CD4-positive, alpha-beta T cell (primary cell): ENCODE results near the gene ARHGAP21. TPM values are rescaled to one million over a fixed set of nuclear protein-coding genes. Genes with fewer than 3 reads are reported as not detected.

Experiments
- ATAC-seq: fragments of 200-7000 bp; cut with Tn5 transposase; one replicate; pipeline ENCODE4 v1.10.0; 2022; ENCODE audit warnings: mild to moderate bottlenecking; ENCODE audit not compliant: poor library complexity
- CTCF ChIA-PET: fragments of 350-600 bp; sonication (Branson Sonifier 250); formaldehyde crosslinking; loops from one replicate; lab custom pipeline; 2021; ENCODE audit warnings: antibody characterized with exemption, inconsistent platforms; lab: Charles Lee
- POLR2A ChIA-PET: fragments of 350-600 bp; sonication (Branson Sonifier 250); formaldehyde crosslinking; loops from one replicate; lab custom pipeline; 2021; ENCODE audit warnings: antibody characterized with exemption, inconsistent platforms; lab: Charles Lee
- DNase-seq, 14 experiments: peaks; one replicate each; pipeline ENCODE4 v3.0.0-alpha.2; 2013 to 2020; ENCODE audit warnings: mixed read lengths in 2 of 14
- H3K27ac ChIP-seq, 2 donors: one replicate each; pipeline versions ENCODE4 v1.5.1 to v1.7.0; 2013; ENCODE audit warnings: low read length in 2 of 2, low read depth in 1 of 2, mild to moderate bottlenecking in 1 of 2
- H3K27me3 ChIP-seq, 2 experiments: 1 replicate in 1 of 2; 2 replicates in 1 of 2; pipeline versions ENCODE4 v1.6.1 to v1.7.0; 2013; ENCODE audit warnings: low read length in 2 of 2, control low read depth in 1 of 2, mild to moderate bottlenecking in 1 of 2, moderate library complexity in 1 of 2; ENCODE audit not compliant: insufficient read depth in 2 of 2, control insufficient read depth in 1 of 2
- H3K36me3 ChIP-seq: one replicate; pipeline ENCODE4 v1.6.1; 2013; ENCODE audit warnings: low read length, control low read depth; ENCODE audit not compliant: insufficient read depth
- H3K4me1 ChIP-seq: one replicate; pipeline ENCODE4 v1.6.1; 2013; ENCODE audit warnings: low read length, control low read depth; ENCODE audit not compliant: insufficient read depth
- H3K4me3 ChIP-seq: one replicate; pipeline ENCODE4 v1.5.1; 2013; ENCODE audit warnings: mild to moderate bottlenecking, low read length, moderate library complexity
- H3K9me3 ChIP-seq, 2 experiments: 1 replicate in 1 of 2; 2 replicates in 1 of 2; pipeline versions ENCODE4 v1.6.1 to v1.7.0; 2013; ENCODE audit warnings: low read length in 2 of 2, mild to moderate bottlenecking in 2 of 2, control low read depth in 1 of 2, moderate library complexity in 1 of 2; ENCODE audit not compliant: control insufficient read depth in 1 of 2, insufficient read depth in 1 of 2
- H3K27ac Mint-ChIP-seq: one replicate; pipeline ENCODE4 v1.8.0; 2020; ENCODE audit warnings: mixed read lengths
- H3K27me3 Mint-ChIP-seq: one replicate; pipeline ENCODE4 v1.8.0; 2021; ENCODE audit warnings: mixed read lengths
- H3K36me3 Mint-ChIP-seq: one replicate; pipeline ENCODE4 v1.8.0; 2021; ENCODE audit warnings: low read depth, mixed read lengths
- H3K4me1 Mint-ChIP-seq: one replicate; pipeline ENCODE4 v1.8.0; 2021; ENCODE audit warnings: low read depth, mixed read lengths
- H3K4me3 Mint-ChIP-seq: one replicate; pipeline ENCODE4 v1.8.0; 2020; ENCODE audit warnings: mild to moderate bottlenecking, mixed read lengths
- H3K9me3 Mint-ChIP-seq: one replicate; pipeline ENCODE4 v1.8.0; 2020; ENCODE audit warnings: mixed read lengths
- intact Hi-C, 2 experiments: fragments of 100-400 bp; cut with DNase I in 1 of 2; cut with micrococcal nuclease in 1 of 2; formaldehyde crosslinking; loops; one replicate each; pipeline versions ENCODE4 v1.15.1 to v1.9.0; 2023 to 2025; cut with DNase I, micrococcal nuclease
- total RNA-seq, 174 experiments: library from RNA in 2 of 174; stranded (reverse) in 2 of 174; gene quantifications; one replicate each; pipeline ENCODE4 v1.2.3 and lab custom pipeline; 2021 to 2026
- TF ChIP-seq, protein P1 (sequence below): fragments of 200-600 bp; IDR thresholded peaks from one replicate; pipeline ENCODE4 v1.8.0; 2022; ENCODE audit warnings: antibody characterized with exemption, mild to moderate bottlenecking

Gene ARHGAP21
- total RNA-seq, 2 experiments from 2014 or later: 38.4 to 43.4 TPM

DNA sequence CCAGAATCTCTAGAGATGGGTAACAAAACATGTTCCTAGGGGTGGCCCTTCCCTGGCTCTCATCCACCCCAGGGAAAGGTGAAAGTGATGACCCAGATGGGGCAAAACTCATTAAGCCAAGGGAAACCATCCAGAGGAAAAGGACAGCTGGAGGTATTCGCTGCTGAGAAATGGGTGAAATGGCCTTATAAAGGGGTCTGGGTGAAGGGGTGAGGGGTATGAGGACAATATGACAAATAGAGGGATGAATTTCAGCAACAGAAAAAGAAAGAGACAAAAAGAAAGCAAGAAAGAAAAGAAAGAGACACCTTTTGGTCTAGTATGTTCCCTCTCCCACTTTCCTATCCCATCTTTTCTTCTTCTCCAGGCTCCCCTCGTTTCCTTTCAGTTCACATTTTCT, 26.6 kb downstream of the ARHGAP21 start:
- intact Hi-C loops: no loop called here
- Histone ChIP-seq H3K9me3 (no peaks in the 10 kb centered on the region), H3K4me1 (peaks cover 3% of the 10 kb centered on the region), H3K36me3 (no peaks in the 10 kb centered on the region), H3K27me3 (no peaks in the 10 kb centered on the region), H3K27ac (no peak overlapping the region), H3K4me3 (no peak overlapping the region)
- no peak overlapping the region for H3K4me3 Mint-ChIP-seq
- DNase-seq: no peak
- no peaks in the 10 kb centered on the region for H3K36me3 Mint-ChIP-seq
- TF ChIP-seq, protein P1, sequence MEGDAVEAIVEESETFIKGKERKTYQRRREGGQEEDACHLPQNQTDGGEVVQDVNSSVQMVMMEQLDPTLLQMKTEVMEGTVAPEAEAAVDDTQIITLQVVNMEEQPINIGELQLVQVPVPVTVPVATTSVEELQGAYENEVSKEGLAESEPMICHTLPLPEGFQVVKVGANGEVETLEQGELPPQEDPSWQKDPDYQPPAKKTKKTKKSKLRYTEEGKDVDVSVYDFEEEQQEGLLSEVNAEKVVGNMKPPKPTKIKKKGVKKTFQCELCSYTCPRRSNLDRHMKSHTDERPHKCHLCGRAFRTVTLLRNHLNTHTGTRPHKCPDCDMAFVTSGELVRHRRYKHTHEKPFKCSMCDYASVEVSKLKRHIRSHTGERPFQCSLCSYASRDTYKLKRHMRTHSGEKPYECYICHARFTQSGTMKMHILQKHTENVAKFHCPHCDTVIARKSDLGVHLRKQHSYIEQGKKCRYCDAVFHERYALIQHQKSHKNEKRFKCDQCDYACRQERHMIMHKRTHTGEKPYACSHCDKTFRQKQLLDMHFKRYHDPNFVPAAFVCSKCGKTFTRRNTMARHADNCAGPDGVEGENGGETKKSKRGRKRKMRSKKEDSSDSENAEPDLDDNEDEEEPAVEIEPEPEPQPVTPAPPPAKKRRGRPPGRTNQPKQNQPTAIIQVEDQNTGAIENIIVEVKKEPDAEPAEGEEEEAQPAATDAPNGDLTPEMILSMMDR: no peak
- no peak for ATAC-seq
- H3K4me1 Mint-ChIP-seq: peaks cover 10% of the 10 kb centered on the region
- H3K27ac Mint-ChIP-seq: no peak overlapping the region
- no peaks in the 10 kb centered on the region for H3K27me3 Mint-ChIP-seq
- no peaks in the 10 kb centered on the region for H3K9me3 Mint-ChIP-seq
- ChIA-PET POLR2A (no interaction called here), CTCF (no interaction called here)

DNA sequence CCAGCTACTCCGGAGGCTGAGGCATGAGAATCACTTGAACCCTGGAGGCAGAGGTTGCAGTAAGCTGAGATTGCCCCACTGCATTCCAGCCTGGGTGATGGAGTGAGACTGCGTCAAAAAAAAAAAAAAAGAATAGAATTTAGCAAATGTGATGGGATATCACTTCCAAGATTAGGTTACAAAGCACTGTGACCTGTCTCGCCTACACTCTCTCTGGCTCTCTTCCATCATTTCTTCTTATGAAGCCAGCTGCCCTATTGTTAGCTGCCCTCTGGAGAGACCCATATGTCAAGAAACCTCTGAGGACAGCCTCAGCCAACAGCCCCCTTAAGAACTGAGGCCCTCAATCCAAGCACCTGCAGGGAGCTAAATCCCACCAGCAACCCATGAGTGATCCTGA, 28.2 kb downstream of the ARHGAP21 start:
- TF ChIP-seq, protein P1: no peak

DNA sequence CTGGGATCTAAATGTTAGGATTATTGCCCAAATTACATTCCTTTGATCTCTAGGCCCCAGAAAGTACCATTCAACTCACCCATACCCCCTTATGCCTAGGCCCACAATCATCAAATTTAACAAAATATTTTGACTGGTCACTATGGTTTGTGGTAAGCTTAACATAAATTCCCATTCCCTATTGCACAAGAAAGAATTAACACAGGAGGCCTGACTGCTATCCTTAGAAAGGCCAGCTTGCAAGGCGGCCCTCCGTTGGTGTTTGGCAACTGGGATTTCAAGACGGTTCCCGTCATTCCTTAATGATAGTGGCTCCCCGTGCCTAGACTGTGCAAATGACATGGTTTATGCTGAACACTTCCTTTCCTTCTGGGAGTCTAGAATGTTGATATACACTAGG, 29.6 kb downstream of the ARHGAP21 start:
- CTCF ChIA-PET: no interaction called here
- Histone ChIP-seq H3K27me3 (no peaks in the 10 kb centered on the region), H3K36me3 (no peaks in the 10 kb centered on the region), H3K9me3 (no peaks in the 10 kb centered on the region), H3K4me1 (no peaks in the 10 kb centered on the region), H3K27ac (no peak overlapping the region), H3K4me3 (no peak overlapping the region)
- no peaks in the 10 kb centered on the region for H3K36me3 Mint-ChIP-seq
- ATAC-seq (no peak), DNase-seq (no peak)
- no peaks in the 10 kb centered on the region for H3K4me1 Mint-ChIP-seq
- no peaks in the 10 kb centered on the region for H3K27me3 Mint-ChIP-seq
- H3K4me3 Mint-ChIP-seq: no peak overlapping the region
- POLR2A ChIA-PET: no interaction called here
- no peak overlapping the region for H3K27ac Mint-ChIP-seq
- H3K9me3 Mint-ChIP-seq: no peaks in the 10 kb centered on the region
- TF ChIP-seq, protein P1: no peak
- intact Hi-C loops: no loop called here

More for the DNA sequence above, 28.2 kb downstream of the ARHGAP21 start:
- no peaks in the 10 kb centered on the region for H3K27me3 ChIP-seq
- H3K9me3 ChIP-seq: no peaks in the 10 kb centered on the region
- no peak overlapping the region for H3K27ac Mint-ChIP-seq
- H3K4me3 ChIP-seq: no peak overlapping the region
- POLR2A ChIA-PET: no interaction called here
- CTCF ChIA-PET: no interaction called here
- intact Hi-C loops: no loop called here
- H3K9me3 Mint-ChIP-seq: no peaks in the 10 kb centered on the region
- H3K36me3 ChIP-seq: no peaks in the 10 kb centered on the region
- ATAC-seq: no peak
- no peak overlapping the region for H3K27ac ChIP-seq
- DNase-seq: no peak
- H3K4me3 Mint-ChIP-seq: no peak overlapping the region
- no peaks in the 10 kb centered on the region for H3K27me3 Mint-ChIP-seq
- no peaks in the 10 kb centered on the region for H3K4me1 Mint-ChIP-seq
- H3K4me1 ChIP-seq: no peaks in the 10 kb centered on the region
- H3K36me3 Mint-ChIP-seq: no peaks in the 10 kb centered on the region
